Prostate gland (tissue), 2 donors: ENCODE measurements around the gene TNNT2.

Experiments
- POLR2A ChIP-seq: fragments of 450-650 bp; IDR thresholded peaks from one replicate; pipeline ENCODE4 v1.6.1; 2016; ENCODE audit warnings: antibody characterized with exemption, mild to moderate bottlenecking
- POLR2AphosphoS5 ChIP-seq: sonication (generic); formaldehyde crosslinking; IDR thresholded peaks from one replicate; pipeline ENCODE4 v1.6.1; 2017; ENCODE audit warnings: antibody characterized with exemption
- TF ChIP-seq, protein P1 (sequence below), 4 experiments: fragments of 200-600 bp in 2 of 4; fragments of 450-650 bp in 2 of 4; sonication (generic) in 2 of 4; IDR thresholded peaks; 1 replicate in 3 of 4; 2 replicates in 1 of 4; pipeline ENCODE4 v1.5.1; 2016 to 2019; ENCODE audit warnings: antibody characterized with exemption in 4 of 4, mild to moderate bottlenecking in 2 of 4, moderate library complexity in 2 of 4

GRCh38 chr1:201399018-201399351 is 21.5 kb upstream of the TNNT2 start, which contains the start of gene LAD1:
- TF ChIP-seq, protein P1, sequence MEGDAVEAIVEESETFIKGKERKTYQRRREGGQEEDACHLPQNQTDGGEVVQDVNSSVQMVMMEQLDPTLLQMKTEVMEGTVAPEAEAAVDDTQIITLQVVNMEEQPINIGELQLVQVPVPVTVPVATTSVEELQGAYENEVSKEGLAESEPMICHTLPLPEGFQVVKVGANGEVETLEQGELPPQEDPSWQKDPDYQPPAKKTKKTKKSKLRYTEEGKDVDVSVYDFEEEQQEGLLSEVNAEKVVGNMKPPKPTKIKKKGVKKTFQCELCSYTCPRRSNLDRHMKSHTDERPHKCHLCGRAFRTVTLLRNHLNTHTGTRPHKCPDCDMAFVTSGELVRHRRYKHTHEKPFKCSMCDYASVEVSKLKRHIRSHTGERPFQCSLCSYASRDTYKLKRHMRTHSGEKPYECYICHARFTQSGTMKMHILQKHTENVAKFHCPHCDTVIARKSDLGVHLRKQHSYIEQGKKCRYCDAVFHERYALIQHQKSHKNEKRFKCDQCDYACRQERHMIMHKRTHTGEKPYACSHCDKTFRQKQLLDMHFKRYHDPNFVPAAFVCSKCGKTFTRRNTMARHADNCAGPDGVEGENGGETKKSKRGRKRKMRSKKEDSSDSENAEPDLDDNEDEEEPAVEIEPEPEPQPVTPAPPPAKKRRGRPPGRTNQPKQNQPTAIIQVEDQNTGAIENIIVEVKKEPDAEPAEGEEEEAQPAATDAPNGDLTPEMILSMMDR (IDR thresholded peaks at IDR 0.05), result no peak
- no peak for TF ChIP-seq POLR2AphosphoS5
- TF ChIP-seq POLR2A, result no peak
